GM18508 (cell line): ENCODE measurements around the gene ZSCAN10.

ENCODE experiments used
- ATAC-seq: cut with Tn5 transposase; IDR thresholded peaks from one replicate; pipeline ENCODE4 v1.9.1; 2021; ENCODE audit warnings: moderate number of reproducible peaks; ENCODE audit not compliant: insufficient read depth, unreplicated experiment

The ZSCAN10 gene

GRCh38 chr16:3051009-3051408 lies 48.1 kb downstream of the ZSCAN10 start:
- no peak for ATAC-seq

DNA sequence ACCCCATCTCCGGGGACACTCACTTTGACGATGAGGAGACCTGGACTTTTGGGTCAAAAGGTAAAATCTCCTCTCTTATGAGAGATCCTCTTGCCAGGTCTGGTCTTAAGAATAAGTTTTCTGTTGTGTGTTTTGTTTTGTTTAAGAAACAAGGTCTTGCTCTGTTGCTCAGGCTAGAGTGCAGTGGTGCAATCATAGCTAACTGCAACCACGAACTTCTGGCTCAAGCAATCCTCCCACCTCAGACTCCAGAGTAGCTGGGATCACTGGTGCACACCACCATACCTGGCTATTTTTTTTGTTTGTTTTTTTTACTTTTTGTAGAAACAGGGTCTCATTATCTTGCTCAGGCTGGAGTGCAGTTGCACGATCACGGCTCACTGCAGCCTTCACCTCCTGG lies 48.6 kb downstream of the ZSCAN10 start:
- ATAC-seq, result no peak

- ATAC-seq, result no peak
Observed at GRCh38 chr16:3049921-3050481, 49.1 kb downstream of the ZSCAN10 start.

DNA sequence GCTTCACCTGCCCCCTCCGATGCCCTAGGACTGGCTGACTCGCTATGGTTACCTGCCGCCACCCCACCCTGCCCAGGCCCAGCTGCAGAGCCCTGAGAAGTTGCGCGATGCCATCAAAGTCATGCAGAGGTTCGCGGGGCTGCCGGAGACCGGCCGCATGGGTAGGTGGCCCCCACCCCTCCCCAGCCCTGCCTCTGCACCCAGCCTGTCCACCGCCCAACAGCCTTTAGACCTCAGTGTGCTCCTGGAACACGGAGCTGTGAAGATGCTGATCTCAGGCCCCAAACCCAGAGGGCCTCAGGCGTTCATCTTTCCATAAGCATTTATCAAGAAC lies 51.7 kb downstream of the ZSCAN10 start:
- no peak for ATAC-seq

GRCh38 chr16:3046641-3047386 lies 52.3 kb downstream of the ZSCAN10 start:
- no peak for ATAC-seq

- no peak for ATAC-seq
Observed at GRCh38 chr16:3045758-3046640, 53.1 kb downstream of the ZSCAN10 start, which contains the start of gene MMP25. Gene MMP25 (plus strand): TSS chr16:3046561. CDS start chr16:3046918, 357 bp downstream.

GRCh38 chr16:3044708-3045107 lies 54.4 kb downstream of the ZSCAN10 start:
- no peak for ATAC-seq

DNA sequence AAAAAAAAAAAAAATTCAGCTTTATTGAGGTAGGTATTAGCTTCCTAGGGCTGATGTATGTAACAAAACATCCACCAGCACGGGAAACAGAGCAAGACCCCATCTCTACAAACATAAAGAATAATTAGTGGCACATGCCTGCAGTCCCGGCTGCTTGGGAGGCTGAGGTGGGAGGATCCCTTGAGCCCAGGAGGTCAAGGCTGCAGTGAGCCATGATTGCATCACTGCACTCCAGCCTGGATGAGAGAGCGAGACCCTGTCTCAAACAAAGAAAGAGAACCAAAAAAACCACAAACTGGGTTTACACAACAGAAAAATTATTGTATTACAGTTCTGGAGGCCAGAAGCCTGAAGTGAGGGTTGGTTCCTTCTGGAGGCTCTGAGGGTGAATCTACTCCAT lies 56.7 kb downstream of the ZSCAN10 start:
- no peak for ATAC-seq

DNA sequence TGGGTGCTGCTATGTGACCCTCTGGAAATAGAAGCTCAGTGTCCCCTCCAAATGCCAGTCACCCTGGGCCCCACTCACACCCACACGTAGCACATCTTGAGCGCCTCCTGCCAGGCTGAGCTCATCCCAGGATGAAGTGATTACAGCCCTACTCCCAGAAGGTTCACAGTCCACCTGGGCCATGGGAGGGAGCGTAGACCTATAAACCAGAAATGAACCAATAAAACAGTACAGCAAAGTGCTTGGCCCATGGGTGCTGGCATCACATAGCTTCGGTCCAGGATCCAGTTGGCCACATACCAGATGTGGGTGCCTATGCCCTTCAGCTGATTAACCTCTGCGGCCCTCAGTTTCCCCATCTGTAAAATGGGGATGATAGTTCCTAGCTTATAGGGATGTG lies 60.2 kb downstream of the ZSCAN10 start:
- no peak for ATAC-seq
